ENCODE measurements around the gene ZBTB16.

The ZBTB16 gene

DNA sequence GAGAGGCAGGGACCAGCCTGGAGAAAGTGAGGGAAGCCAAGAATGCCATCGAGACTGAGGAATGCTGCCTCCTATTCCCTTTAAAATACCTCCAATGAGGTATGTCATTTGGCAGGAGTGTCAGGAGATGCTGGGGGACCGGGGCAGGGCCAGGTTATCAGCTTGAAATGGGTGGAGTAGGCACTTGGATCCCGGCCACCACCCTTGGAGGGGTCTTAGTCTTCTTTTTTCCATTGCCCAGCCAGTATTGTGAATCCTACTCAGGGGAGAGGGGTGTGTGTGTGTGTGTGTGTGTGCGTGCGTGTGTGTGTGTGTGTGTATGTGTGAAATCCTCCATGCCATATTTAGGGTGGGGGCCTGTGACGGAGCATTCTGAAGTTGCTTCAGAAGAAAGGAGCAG, 116.2 kb downstream of the ZBTB16 start:
- Histone ChIP-seq H3K9ac (no peak overlapping the region), H3K4me2 (ENCODE audit: low read length) (no peak overlapping the region), H3K27ac (peak overlapping the region; percentile 98), H3K36me3 (ENCODE audit: control insufficient read depth, insufficient read depth, low read length) (no peaks in the 10 kb centered on the region), H3K4me1 (peaks cover 63% of the 10 kb centered on the region), H3K79me2 (peaks cover 39% of the 10 kb centered on the region), H3K27me3 (ENCODE audit: control insufficient read depth, insufficient read depth, low read length) (no peaks in the 10 kb centered on the region), H3K9me3 (ENCODE audit: control insufficient read depth, low read length) (no peaks in the 10 kb centered on the region), H2AFZ (no peak overlapping the region), H3K4me3 (ENCODE audit: low read depth, low read length) (no peak overlapping the region)
- TF ChIP-seq, protein P1, sequence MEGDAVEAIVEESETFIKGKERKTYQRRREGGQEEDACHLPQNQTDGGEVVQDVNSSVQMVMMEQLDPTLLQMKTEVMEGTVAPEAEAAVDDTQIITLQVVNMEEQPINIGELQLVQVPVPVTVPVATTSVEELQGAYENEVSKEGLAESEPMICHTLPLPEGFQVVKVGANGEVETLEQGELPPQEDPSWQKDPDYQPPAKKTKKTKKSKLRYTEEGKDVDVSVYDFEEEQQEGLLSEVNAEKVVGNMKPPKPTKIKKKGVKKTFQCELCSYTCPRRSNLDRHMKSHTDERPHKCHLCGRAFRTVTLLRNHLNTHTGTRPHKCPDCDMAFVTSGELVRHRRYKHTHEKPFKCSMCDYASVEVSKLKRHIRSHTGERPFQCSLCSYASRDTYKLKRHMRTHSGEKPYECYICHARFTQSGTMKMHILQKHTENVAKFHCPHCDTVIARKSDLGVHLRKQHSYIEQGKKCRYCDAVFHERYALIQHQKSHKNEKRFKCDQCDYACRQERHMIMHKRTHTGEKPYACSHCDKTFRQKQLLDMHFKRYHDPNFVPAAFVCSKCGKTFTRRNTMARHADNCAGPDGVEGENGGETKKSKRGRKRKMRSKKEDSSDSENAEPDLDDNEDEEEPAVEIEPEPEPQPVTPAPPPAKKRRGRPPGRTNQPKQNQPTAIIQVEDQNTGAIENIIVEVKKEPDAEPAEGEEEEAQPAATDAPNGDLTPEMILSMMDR (IDR thresholded peaks at IDR 0.05) = no peak

DNA sequence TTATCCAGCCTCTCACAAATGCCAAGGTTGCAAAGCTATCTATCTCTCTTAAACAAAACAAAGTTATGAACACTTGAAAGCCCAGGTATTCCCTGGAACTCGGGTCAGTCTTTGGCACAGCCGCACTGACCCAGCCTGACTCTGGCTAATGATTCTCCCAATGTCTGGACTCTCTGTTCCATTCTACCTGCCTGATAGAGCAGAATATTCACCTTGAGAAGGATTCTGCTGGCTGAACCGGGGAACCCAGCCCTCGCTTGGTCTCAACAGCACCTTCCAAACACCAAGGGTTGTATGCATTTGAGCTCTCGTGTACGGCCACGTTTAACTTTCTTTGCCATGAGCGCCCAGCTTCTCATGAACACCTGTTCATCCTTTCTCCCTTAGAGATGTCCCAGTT, 116.8 kb downstream of the ZBTB16 start:
- Histone ChIP-seq H3K27ac (peak overlapping the region; percentile 98), H2AFZ (no peak overlapping the region), H3K79me2 (peaks cover 35% of the 10 kb centered on the region), H3K9ac (no peak overlapping the region), H3K4me1 (peaks cover 60% of the 10 kb centered on the region), H3K27me3 (ENCODE audit: control insufficient read depth, insufficient read depth, low read length) (no peaks in the 10 kb centered on the region), H3K4me3 (ENCODE audit: low read depth, low read length) (no peak overlapping the region), H3K9me3 (ENCODE audit: control insufficient read depth, low read length) (no peaks in the 10 kb centered on the region), H3K36me3 (ENCODE audit: control insufficient read depth, insufficient read depth, low read length) (no peaks in the 10 kb centered on the region), H3K4me2 (ENCODE audit: low read length) (no peak overlapping the region)
- TF ChIP-seq, protein P1 (IDR thresholded peaks at IDR 0.05) = no peak

DNA sequence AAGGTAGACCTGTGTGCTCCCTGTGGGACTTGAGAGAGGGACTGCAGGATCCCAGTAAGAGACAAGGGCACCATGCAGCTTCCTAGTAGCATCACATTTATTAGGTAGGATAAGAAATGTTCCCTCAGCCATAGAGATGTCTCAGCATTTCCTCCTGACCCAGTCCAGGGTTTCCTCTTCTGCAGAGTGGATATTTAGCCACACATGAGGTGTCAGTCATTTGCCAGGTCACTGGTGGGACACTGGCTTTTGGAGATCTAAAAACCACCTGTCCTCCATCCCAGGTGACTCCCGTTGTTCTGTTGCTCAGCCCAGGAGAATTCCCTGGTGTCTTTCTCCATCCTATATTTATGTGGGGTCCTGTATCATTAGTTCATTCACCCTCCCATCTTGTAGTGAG, 119.1 kb downstream of the ZBTB16 start:
- Histone ChIP-seq H3K36me3 (ENCODE audit: control insufficient read depth, insufficient read depth, low read length) (no peaks in the 10 kb centered on the region), H3K4me3 (ENCODE audit: low read depth, low read length) (peak overlapping the region; percentile 14), H3K9ac (no peak overlapping the region), H3K27ac (peak overlapping the region; percentile 98), H2AFZ (no peak overlapping the region), H3K4me2 (ENCODE audit: low read length) (peak overlapping the region; percentile 44), H3K79me2 (peaks cover 30% of the 10 kb centered on the region), H3K4me1 (peaks cover 49% of the 10 kb centered on the region), H3K9me3 (ENCODE audit: control insufficient read depth, low read length) (no peaks in the 10 kb centered on the region), H3K27me3 (ENCODE audit: control insufficient read depth, insufficient read depth, low read length) (no peaks in the 10 kb centered on the region)
- TF ChIP-seq, protein P1 (IDR thresholded peaks at IDR 0.05) = no peak

DNA sequence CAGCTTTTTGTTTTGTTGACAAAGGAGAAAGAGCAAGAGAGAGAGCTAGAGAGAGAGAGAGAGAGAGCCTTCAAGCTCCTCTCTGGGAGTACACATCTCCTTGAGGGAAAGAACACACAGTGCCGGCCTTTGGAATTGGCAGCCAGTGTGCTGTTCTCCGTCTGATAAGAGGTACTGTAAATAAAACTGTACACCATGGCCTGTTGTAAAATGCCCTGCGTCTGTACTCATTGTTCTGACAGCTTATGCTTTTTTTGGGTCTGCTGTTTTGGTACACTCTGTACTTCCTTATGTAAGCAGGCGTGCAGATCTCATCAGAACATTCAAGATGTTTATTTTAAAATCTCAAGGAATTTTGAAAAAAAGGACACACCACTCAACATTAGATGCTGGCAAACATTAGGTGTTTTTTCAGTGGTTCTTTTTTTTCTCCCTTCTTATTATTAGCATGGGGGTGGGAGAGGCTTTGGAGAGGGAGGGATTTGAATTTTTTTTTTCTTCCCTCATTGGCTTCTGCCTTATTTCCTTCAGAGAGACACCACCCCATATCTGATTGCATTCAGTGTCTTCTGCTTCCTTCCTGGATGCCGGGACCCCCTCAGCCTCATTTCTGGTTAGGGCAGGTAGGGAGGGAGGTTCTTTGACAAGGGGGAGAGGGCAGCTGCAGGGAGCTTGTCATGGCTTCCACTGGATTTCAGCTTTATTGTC, 119.9 kb downstream of the ZBTB16 start:
- Histone ChIP-seq H3K36me3 (ENCODE audit: control insufficient read depth, insufficient read depth, low read length) (no peaks in the 10 kb centered on the region), H3K4me1 (peaks cover 56% of the 10 kb centered on the region), H3K4me2 (ENCODE audit: low read length) (peak overlapping the region; percentile 58), H3K9me3 (ENCODE audit: control insufficient read depth, low read length) (no peaks in the 10 kb centered on the region), H3K27ac (peak overlapping the region; percentile 98), H3K4me3 (ENCODE audit: low read depth, low read length) (no peak overlapping the region), H3K9ac (peak overlapping the region; percentile 23), H2AFZ (no peak overlapping the region), H3K79me2 (peaks cover 27% of the 10 kb centered on the region), H3K27me3 (ENCODE audit: control insufficient read depth, insufficient read depth, low read length) (no peaks in the 10 kb centered on the region)
- TF ChIP-seq, protein P1 (IDR thresholded peaks at IDR 0.05) = no peak

Data from parathyroid adenoma (tissue), 2 donors.